GM23248 (cell line): Measurements from ENCODE around the gene AGMO. TPM values are rescaled to one million over a fixed set of nuclear protein-coding genes. Genes with fewer than 3 reads are reported as not detected.

Experiments used
- DNase-seq: peaks from one replicate; pipeline ENCODE4 v3.0.0-alpha.2; 2015
- H2AFZ ChIP-seq: fragments of 200-600 bp; sonication (generic); 2 replicates; pipeline ENCODE4 v1.6.1; 2016; ENCODE audit warnings: antibody characterized with exemption
- H3F3A ChIP-seq: fragments of 200-600 bp; sonication (generic); 2 replicates; pipeline ENCODE4 v1.6.1; 2016; ENCODE audit warnings: mild to moderate bottlenecking, antibody characterized with exemption, mixed run types; ENCODE audit not compliant: insufficient read depth
- H3K27ac ChIP-seq: fragments of 200-600 bp; sonication (generic); 2 replicates; pipeline ENCODE4 v1.5.1; 2016; ENCODE audit warnings: mild to moderate bottlenecking
- H3K27me3 ChIP-seq: fragments of 200-600 bp; sonication (generic); replicated peaks from 2 replicates; pipeline ENCODE4 v1.6.1; 2016; ENCODE audit warnings: mild to moderate bottlenecking; ENCODE audit not compliant: insufficient read depth
- H3K36me3 ChIP-seq: fragments of 200-600 bp; sonication (generic); 2 replicates; pipeline ENCODE4 v1.6.1; 2016; ENCODE audit warnings: low read depth, mild to moderate bottlenecking
- H3K4me1 ChIP-seq: fragments of 200-600 bp; sonication (generic); 2 replicates; pipeline ENCODE4 v1.6.1; 2016; ENCODE audit warnings: mild to moderate bottlenecking; ENCODE audit not compliant: insufficient read depth
- H3K4me2 ChIP-seq: fragments of 200-600 bp; sonication (generic); one replicate; pipeline ENCODE4 v1.6.1; 2016; ENCODE audit warnings: mild to moderate bottlenecking; ENCODE audit not compliant: unreplicated experiment
- H3K4me3 ChIP-seq: fragments of 200-600 bp; sonication (generic); 2 replicates; pipeline ENCODE4 v1.5.1; 2016; ENCODE audit warnings: mild to moderate bottlenecking
- H3K79me2 ChIP-seq: fragments of 200-600 bp; sonication (generic); 2 replicates; pipeline ENCODE4 v1.6.1; 2016; ENCODE audit warnings: mild to moderate bottlenecking; ENCODE audit not compliant: insufficient read depth
- H3K9ac ChIP-seq: fragments of 200-600 bp; sonication (generic); 2 replicates; pipeline ENCODE4 v1.6.1; 2016; ENCODE audit warnings: mild to moderate bottlenecking
- H3K9me2 ChIP-seq: fragments of 200-600 bp; sonication (generic); 2 replicates; pipeline ENCODE4 v1.6.1; 2016; ENCODE audit warnings: mixed run types, mild to moderate bottlenecking, moderate library complexity; ENCODE audit not compliant: insufficient read depth
- H3K9me3 ChIP-seq: fragments of 200-600 bp; sonication (generic); one replicate; pipeline ENCODE4 v1.6.1; 2017; ENCODE audit warnings: low read depth
- H4K20me1 ChIP-seq: fragments of 200-600 bp; sonication (generic); 2 replicates; pipeline ENCODE4 v1.6.0; 2016; ENCODE audit not compliant: insufficient read depth
- EZH2 ChIP-seq: fragments of 200-600 bp; sonication (generic); IDR thresholded peaks from 2 replicates; pipeline ENCODE4 v1.6.1; 2018; ENCODE audit warnings: antibody characterized with exemption, mild to moderate bottlenecking; ENCODE audit not compliant: insufficient read depth, poor library complexity, severe bottlenecking
- EZH2phosphoT487 ChIP-seq: fragments of 200-600 bp; sonication (generic); IDR thresholded peaks from 2 replicates; pipeline ENCODE4 v1.6.1; 2018; ENCODE audit warnings: antibody characterized with exemption, moderate library complexity, mild to moderate bottlenecking, low read depth; ENCODE audit not compliant: insufficient read depth
- WGBS, 2 experiments: methylation state at CpG; one replicate each; pipeline ENCODE4 v1.1.6; 2015 to 2017; ENCODE audit warnings: low lambda C conversion rate in 2 of 2, low coverage in 1 of 2; ENCODE audit errors: missing lambda C conversion rate in 2 of 2; 5-methylcytosine and 5-hydroxymethylcytosine counted together
- in situ Hi-C: fragments of 300-500 bp; cut with MboI; formaldehyde crosslinking; loops from 2 replicates; pipeline ENCODE4 v1.15.0; 2020
- polyA plus RNA-seq: library from polyadenylated mRNA; unstranded; fragments of >200 nt; fragmentation: Nextera tagmentation; extraction: Ambion mirVana; gene quantifications from 2 replicates; pipeline ENCODE4 v1.2.1, GENCODE V29; 2016
- total RNA-seq: library from RNA; depleted of rRNA; stranded (reverse); fragments of >200 nt; shearing (Covaris generic); gene quantifications from 2 replicates; pipeline ENCODE4 v1.2.3, GENCODE V29; 2014

The AGMO gene
- total and polyA plus RNA-seq, 2 experiments from 2014 or later: not detected

DNA sequence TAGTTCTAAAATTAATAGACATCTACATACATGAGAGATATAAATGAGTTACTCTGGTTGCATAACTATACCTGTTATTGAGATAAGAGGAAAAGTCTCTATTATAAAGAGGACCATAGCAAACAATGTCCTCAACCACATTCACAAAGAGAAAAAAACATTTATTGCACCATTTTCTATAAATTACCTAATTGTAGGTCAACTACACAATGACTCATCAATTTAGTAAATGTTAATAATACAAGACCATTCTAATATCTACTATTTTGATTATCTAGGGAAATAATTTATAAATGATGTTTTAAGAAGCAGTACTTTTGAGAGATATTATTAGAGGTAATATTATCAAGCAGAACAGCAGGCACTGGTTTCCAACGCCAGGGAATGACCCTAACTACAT, 246.1 kb downstream of the AGMO start:
- H3K9ac ChIP-seq: no peak overlapping the region
- 87 to 88% methylated on average over 1 of the region's 1 CpG for WGBS, 2 experiments
- no peaks in the 10 kb centered on the region for H3K4me1 ChIP-seq
- no peak for DNase-seq
- no peaks in the 10 kb centered on the region for H3K9me2 ChIP-seq
- in situ Hi-C loops: loop anchor here (10.0 to 25.0 kb wide), 3 partner anchors 397 to 1247 kb away; no protein-coding TSS in a partner anchor
- H3K9me3 ChIP-seq: no peaks in the 10 kb centered on the region
- no peak overlapping the region for H3K27ac ChIP-seq
- no peaks in the 10 kb centered on the region for H3K27me3 ChIP-seq
- no peak overlapping the region for H2AFZ ChIP-seq
- H3K4me3 ChIP-seq: no peak overlapping the region
- no peaks in the 10 kb centered on the region for H4K20me1 ChIP-seq
- no peak overlapping the region for H3K4me2 ChIP-seq
- no peak for TF ChIP-seq EZH2phosphoT487
- no peak for TF ChIP-seq EZH2
- H3K79me2 ChIP-seq: no peaks in the 10 kb centered on the region
- H3K36me3 ChIP-seq: no peaks in the 10 kb centered on the region
- no peaks in the 10 kb centered on the region for H3F3A ChIP-seq

DNA sequence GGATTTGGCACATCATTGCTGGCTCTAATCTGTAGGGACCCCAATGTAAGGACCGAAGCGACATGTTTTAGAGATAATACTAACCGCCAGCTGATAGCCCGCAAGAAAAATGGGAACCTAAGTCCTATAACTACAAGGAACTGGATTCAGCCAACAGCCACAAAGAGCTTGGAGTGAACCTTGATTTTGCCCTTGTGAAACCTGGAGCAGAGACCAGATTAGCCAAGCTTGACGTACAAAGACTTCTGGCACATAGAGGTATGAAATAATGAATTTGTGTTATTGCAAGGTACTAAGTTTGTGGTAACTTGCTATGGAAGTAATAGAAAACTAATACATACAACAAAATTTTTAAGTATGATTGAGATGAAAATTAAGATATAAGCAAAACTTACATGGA, 246.9 kb downstream of the AGMO start:
- H3K27ac ChIP-seq: no peak overlapping the region
- H3K27me3 ChIP-seq: no peaks in the 10 kb centered on the region
- H3K4me1 ChIP-seq: peaks cover 3% of the 10 kb centered on the region; the same call in 1 of the 2 replicates
- H3K36me3 ChIP-seq: no peaks in the 10 kb centered on the region
- H3K9me2 ChIP-seq: no peaks in the 10 kb centered on the region
- in situ Hi-C loops: loop anchor here (10.0 to 25.0 kb wide), 3 partner anchors 397 to 1247 kb away; no protein-coding TSS in a partner anchor
- 98 to 99% methylated on average over 5 of the region's 5 CpGs for WGBS, 2 experiments
- H2AFZ ChIP-seq: no peak overlapping the region
- H3K79me2 ChIP-seq: no peaks in the 10 kb centered on the region
- no peaks in the 10 kb centered on the region for H4K20me1 ChIP-seq
- no peak overlapping the region for H3K9ac ChIP-seq
- TF ChIP-seq EZH2phosphoT487 (no peak), EZH2 (no peak)
- no peaks in the 10 kb centered on the region for H3F3A ChIP-seq
- H3K4me2 ChIP-seq: no peak overlapping the region
- no peak for DNase-seq
- H3K9me3 ChIP-seq: no peaks in the 10 kb centered on the region
- H3K4me3 ChIP-seq: no peak overlapping the region

DNA sequence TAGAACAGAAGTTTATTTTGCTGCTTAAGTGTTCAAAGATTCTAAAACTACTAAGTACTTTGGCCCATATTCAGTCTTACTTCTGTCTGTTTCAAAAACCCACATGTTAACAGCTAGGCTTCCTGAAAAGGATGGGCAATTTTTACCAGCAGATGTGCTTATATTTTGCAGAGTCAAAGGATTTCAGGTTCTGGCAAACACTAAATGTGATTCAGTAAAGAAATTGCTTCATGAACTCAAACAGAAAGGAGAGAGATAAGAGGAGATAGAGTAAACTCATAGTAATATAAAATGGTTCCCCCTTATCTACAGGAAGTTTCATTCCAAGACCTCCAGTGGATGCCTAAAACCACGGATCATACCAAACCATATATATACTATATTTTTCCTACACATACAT, 248.5 kb downstream of the AGMO start:
- Histone ChIP-seq H2AFZ (no peak overlapping the region), H3K27ac (no peak overlapping the region), H3K4me1 (peaks cover 7% of the 10 kb centered on the region; the same call in 1 of the 2 replicates), H3K4me2 (no peak overlapping the region), H3K9me3 (no peaks in the 10 kb centered on the region), H3K4me3 (no peak overlapping the region), H3K36me3 (no peaks in the 10 kb centered on the region), H4K20me1 (no peaks in the 10 kb centered on the region), H3F3A (no peaks in the 10 kb centered on the region), H3K27me3 (no peaks in the 10 kb centered on the region), H3K9ac (no peak overlapping the region), H3K79me2 (no peaks in the 10 kb centered on the region), H3K9me2 (no peaks in the 10 kb centered on the region)
- DNase-seq: no peak
- in situ Hi-C loops: loop anchor here (10.0 to 25.0 kb wide), 3 partner anchors 399 to 1249 kb away; no protein-coding TSS in a partner anchor
- TF ChIP-seq EZH2phosphoT487 (no peak), EZH2 (no peak)
- WGBS, 2 experiments: 91 to 94% methylated on average over 1 of the region's 1 CpG

DNA sequence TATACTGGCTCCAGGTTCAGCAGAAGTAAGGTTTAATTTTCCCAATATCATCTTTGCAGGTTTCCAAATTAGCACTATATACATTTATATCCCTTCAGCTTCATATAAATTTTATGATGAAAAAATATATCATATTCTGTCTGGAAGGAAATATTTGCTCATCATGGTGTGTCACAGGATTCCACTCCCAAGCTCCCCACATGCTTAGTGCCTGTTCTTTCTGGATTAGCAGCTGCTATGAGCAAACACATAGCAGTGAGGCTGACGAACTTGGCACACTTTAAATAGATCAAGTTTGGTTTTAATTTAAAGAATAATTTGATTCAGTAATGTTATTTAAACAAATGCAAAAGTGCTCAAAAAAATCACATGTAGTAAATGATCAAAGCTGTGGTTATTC, 251.9 kb downstream of the AGMO start:
- Histone ChIP-seq H3K9me3 (no peaks in the 10 kb centered on the region), H4K20me1 (no peaks in the 10 kb centered on the region), H3K4me1 (peaks cover 7% of the 10 kb centered on the region; the same call in 1 of the 2 replicates), H3F3A (no peaks in the 10 kb centered on the region), H3K4me2 (no peak overlapping the region), H3K9ac (no peak overlapping the region), H3K27me3 (no peaks in the 10 kb centered on the region), H3K9me2 (no peaks in the 10 kb centered on the region), H3K79me2 (no peaks in the 10 kb centered on the region), H2AFZ (no peak overlapping the region), H3K36me3 (no peaks in the 10 kb centered on the region), H3K27ac (no peak overlapping the region), H3K4me3 (no peak overlapping the region)
- in situ Hi-C loops: loop anchor here (10.0 to 25.0 kb wide), 3 partner anchors 402 to 1252 kb away; no protein-coding TSS in a partner anchor
- peak; percentile 87 for DNase-seq
- TF ChIP-seq EZH2 (no peak), EZH2phosphoT487 (no peak)
- WGBS, 2 experiments: 10 to 20% methylated on average over 1 of the region's 1 CpG

DNA sequence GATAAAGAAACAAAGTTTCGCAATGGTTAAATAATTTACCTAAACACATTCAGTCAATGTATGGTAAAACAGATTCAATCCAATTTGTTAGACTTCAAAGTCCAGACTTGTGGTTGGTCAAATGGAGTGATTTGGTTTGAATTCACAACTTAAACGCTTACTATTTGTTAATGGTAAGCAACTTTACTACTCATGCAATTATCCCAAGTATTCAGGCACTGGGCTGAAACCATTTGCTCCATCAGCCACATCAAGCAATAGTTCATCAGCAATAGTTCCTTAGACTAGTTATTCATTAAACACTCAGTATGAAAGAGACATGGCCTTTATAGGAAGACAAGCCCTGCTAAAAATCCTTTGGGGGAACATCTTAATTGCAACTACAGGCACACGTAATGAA, 253.0 kb downstream of the AGMO start:
- no peak overlapping the region for H3K9ac ChIP-seq
- H3K79me2 ChIP-seq: no peaks in the 10 kb centered on the region
- H3K4me2 ChIP-seq: no peak overlapping the region
- peaks cover 7% of the 10 kb centered on the region; the same call in 1 of the 2 replicates for H3K4me1 ChIP-seq
- H3K9me3 ChIP-seq: no peaks in the 10 kb centered on the region
- 97 to 98% methylated on average over 3 of the region's 3 CpGs for WGBS, 2 experiments
- H3F3A ChIP-seq: no peaks in the 10 kb centered on the region
- no peak overlapping the region for H3K27ac ChIP-seq
- TF ChIP-seq EZH2phosphoT487 (no peak), EZH2 (no peak)
- no peak overlapping the region for H3K4me3 ChIP-seq
- H3K36me3 ChIP-seq: no peaks in the 10 kb centered on the region
- no peak for DNase-seq
- no peaks in the 10 kb centered on the region for H3K27me3 ChIP-seq
- no peak overlapping the region for H2AFZ ChIP-seq
- H4K20me1 ChIP-seq: no peaks in the 10 kb centered on the region
- no peaks in the 10 kb centered on the region for H3K9me2 ChIP-seq
- in situ Hi-C loops: loop anchor here (25.0 kb wide), 2 partner anchors 403 to 1253 kb away; no protein-coding TSS in a partner anchor
